ENCODE results near the gene NMT1. TPM values are rescaled to one million over a fixed set of nuclear protein-coding genes. Genes with fewer than 3 reads are reported as not detected.
A peak's percentile ranks its signal among the peaks of the same experiment; 100 is the strongest.

NMT1 gene
- total RNA-seq, 1 donor from 2014 or later: 91.4 TPM

DNA sequence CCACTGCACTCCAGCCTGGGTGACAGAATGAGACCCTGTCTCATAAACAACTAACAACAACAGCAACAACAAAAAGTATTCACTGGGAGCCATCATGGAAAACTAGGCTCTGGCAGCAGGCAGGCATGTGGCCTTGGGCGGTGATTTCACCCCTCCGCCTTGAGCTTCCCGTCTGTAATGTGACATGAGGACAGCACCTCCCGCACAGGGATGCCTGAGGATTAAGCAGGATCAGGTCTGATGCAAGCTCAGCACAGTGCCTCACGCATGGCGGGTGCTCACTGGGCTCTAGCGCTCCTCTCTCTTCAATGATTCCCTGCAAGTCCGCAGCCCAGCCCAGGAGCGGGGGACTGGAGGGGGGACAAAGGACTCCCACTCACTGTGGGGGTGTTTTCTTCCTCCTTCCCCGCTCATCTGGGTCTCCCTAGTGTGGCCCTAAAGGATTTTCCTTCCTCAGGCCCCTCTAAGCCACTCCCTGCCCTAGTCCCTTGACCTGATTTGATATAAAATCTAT lies 68.4 kb downstream of the NMT1 start:
- TF ChIP-seq, protein P1, sequence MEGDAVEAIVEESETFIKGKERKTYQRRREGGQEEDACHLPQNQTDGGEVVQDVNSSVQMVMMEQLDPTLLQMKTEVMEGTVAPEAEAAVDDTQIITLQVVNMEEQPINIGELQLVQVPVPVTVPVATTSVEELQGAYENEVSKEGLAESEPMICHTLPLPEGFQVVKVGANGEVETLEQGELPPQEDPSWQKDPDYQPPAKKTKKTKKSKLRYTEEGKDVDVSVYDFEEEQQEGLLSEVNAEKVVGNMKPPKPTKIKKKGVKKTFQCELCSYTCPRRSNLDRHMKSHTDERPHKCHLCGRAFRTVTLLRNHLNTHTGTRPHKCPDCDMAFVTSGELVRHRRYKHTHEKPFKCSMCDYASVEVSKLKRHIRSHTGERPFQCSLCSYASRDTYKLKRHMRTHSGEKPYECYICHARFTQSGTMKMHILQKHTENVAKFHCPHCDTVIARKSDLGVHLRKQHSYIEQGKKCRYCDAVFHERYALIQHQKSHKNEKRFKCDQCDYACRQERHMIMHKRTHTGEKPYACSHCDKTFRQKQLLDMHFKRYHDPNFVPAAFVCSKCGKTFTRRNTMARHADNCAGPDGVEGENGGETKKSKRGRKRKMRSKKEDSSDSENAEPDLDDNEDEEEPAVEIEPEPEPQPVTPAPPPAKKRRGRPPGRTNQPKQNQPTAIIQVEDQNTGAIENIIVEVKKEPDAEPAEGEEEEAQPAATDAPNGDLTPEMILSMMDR (IDR thresholded peaks at IDR 0.05): no peak
- H3K9me3 Mint-ChIP-seq (ENCODE audit: low read depth): no peaks in the 10 kb centered on the region
- no peak overlapping the region for H3K4me3 Mint-ChIP-seq (ENCODE audit: unreplicated experiment)
- H3K27me3 Mint-ChIP-seq (ENCODE audit: low read depth): no peaks in the 10 kb centered on the region
- no peak for DNase-seq (ENCODE audit: low spot score)
- H3K4me1 Mint-ChIP-seq (ENCODE audit: low read depth): peaks cover 64% of the 10 kb centered on the region
- H3K27ac Mint-ChIP-seq (ENCODE audit: unreplicated experiment): peak overlapping the region; percentile 98
- no peaks in the 10 kb centered on the region for H3K36me3 Mint-ChIP-seq (ENCODE audit: low read depth)

DNA sequence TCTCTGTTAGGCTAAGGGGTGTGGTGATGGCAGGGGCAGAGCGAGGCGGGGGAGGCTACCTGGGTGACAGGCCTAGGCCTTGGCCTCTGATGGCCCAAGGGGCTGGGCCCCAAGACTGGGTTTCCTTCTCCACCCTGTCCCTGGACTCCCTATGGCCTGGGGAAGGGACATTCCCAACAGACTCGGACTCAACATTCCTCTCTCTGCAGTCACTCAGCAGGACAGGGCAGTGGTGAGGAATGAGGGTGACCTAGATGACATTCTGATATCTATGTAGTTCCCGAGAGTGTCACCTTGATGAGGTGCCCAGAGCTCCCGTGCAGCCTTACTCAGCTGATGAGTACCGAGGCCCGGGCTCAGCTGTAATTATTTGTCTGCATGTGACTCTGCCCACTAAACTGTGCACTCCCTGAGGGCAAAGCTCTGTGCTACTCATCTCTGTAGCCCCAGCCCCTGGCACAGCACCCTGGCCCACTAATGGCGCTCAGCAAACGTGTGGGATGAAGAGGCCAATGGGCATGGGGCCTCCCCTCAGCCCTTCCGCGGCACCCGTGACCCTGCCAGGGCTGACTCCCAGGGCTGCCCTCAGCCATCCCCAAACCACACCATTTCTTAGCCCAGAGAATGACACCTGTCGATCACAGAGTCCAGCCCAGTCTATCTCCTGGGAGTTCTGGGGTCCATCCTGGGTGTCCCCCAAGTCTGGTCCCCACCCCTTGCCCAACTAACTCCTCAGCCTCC lies 69.0 kb downstream of the NMT1 start:
- Mint-ChIP-seq H3K27me3 (ENCODE audit: low read depth) (no peaks in the 10 kb centered on the region), H3K27ac (ENCODE audit: unreplicated experiment) (peak overlapping the region; percentile 98), H3K9me3 (ENCODE audit: low read depth) (no peaks in the 10 kb centered on the region), H3K36me3 (ENCODE audit: low read depth) (no peaks in the 10 kb centered on the region), H3K4me1 (ENCODE audit: low read depth) (peaks cover 62% of the 10 kb centered on the region), H3K4me3 (ENCODE audit: unreplicated experiment) (peak overlapping the region; percentile 75)
- DNase-seq (ENCODE audit: low spot score): no peak
- TF ChIP-seq, protein P1 (IDR thresholded peaks at IDR 0.05): no peak

DNA sequence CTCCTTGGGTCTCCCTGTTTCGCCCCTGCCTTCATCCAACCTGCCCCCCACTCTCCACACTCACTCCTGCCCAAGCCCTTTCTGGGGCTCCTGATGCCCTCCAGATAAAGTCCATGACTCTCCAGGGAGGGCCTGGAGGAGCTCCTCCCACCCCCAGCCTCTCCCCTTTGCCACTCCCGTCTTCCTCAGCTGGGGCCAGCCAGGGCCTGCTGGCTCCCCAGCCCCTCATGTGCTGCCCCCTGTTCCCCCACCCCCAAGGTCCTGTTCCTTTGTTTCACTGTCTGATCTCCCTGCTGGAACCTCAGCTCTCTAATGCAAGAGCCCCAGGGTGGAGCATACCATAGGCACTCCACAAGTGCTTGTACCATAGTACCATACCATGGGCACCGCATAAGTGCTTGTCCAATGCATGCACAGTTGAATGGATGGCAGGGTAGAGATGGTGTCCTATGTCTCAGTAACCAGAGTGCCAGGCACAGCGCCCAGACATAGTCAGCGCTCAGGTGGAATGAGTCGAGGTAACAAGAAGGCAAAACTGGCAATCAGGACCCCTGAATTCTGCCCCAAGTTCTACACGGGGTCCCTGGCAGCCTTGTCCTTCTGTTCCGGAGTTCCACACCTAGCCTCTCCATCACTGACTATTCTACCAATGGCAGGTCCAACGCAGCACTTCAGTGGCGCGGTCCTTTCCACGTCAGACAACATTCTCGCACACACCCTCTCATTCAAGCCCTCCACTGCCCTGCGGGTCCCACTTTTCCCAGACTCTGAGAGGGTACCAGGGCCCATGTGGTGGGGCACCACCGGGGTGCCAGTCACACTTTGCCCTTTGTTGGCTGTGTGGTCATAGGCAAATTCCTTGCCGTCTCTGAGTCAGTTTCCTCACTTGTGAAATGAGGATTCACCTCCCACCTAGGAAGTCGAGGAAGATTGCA lies 69.8 kb downstream of the NMT1 start:
- peak overlapping the region; percentile 98 for H3K27ac Mint-ChIP-seq (ENCODE audit: unreplicated experiment)
- H3K4me1 Mint-ChIP-seq (ENCODE audit: low read depth): peaks cover 64% of the 10 kb centered on the region
- H3K4me3 Mint-ChIP-seq (ENCODE audit: unreplicated experiment): peak overlapping the region; percentile 75
- H3K9me3 Mint-ChIP-seq (ENCODE audit: low read depth): no peaks in the 10 kb centered on the region
- no peak for DNase-seq (ENCODE audit: low spot score)
- no peaks in the 10 kb centered on the region for H3K27me3 Mint-ChIP-seq (ENCODE audit: low read depth)
- H3K36me3 Mint-ChIP-seq (ENCODE audit: low read depth): no peaks in the 10 kb centered on the region
- TF ChIP-seq, protein P1 (IDR thresholded peaks at IDR 0.05): no peak

DNA sequence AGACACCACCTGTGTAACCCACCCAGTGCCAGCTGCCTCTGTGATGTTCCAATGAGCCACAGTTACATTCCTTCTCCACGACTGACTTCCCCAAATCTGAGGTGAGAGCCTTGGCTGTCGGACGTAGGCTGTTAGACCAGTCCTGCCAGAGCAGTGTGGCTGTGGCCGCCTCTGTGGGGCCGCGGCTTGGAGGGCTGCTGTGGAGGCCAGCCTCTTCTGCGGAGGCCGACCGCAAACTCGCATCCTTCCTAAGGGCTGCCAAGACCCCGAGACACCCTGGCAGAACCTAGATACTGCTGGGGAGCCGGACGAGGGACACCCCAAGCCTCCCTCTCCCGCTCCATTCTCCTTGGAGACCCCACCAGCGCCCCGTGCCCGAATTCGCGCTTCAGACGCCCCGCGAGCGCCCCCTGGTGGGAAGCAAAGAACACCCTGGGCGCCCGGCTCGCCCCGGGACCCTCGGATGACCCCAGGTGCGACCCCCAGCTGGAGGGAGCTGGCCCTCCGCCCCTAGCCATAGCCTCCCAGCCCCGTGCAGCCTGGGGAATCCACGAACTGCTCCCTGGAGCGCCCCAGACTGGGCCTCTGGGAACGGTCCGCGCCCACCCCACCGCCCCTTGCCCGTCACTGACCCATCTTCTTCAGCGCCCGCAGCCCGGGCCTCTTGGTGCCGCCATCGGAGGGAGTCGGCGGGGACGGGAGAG lies 70.7 kb downstream of the NMT1 start:
- Mint-ChIP-seq H3K36me3 (ENCODE audit: low read depth) (no peaks in the 10 kb centered on the region), H3K4me3 (ENCODE audit: unreplicated experiment) (peak overlapping the region; percentile 75), H3K27me3 (ENCODE audit: low read depth) (no peaks in the 10 kb centered on the region), H3K27ac (ENCODE audit: unreplicated experiment) (peak overlapping the region; percentile 98), H3K9me3 (ENCODE audit: low read depth) (no peaks in the 10 kb centered on the region), H3K4me1 (ENCODE audit: low read depth) (peaks cover 65% of the 10 kb centered on the region)
- TF ChIP-seq, protein P1 (IDR thresholded peaks at IDR 0.05): peak; percentile 100
- DNase-seq (ENCODE audit: low spot score): no peak

DNA sequence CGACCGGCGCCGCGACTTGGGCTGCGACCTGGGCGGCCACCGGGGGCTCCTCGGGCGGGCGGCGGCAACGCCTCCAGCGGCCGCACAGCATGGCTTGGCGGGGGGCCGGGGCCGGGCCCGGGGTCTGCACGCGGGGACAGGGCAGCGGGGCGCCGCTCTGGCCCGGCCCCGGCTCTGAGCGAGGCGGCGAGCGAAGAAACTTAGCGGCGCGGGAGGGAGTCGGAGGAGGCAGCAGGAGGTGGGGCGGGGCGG lies 71.1 kb downstream of the NMT1 start, which contains the start of gene PLCD3:
Gene PLCD3 (minus strand): TSS at position 196 of the 252 bp plus-strand sequence. CDS start 105 bp downstream, at position 91.
- H3K9me3 Mint-ChIP-seq (ENCODE audit: low read depth): no peaks in the 10 kb centered on the region
- H3K4me1 Mint-ChIP-seq (ENCODE audit: low read depth): peaks cover 60% of the 10 kb centered on the region
- H3K27ac Mint-ChIP-seq (ENCODE audit: unreplicated experiment): peak within 1 kb of the TSS; percentile 98

More for the DNA sequence above, 71.1 kb downstream of the NMT1 start, which contains the start of gene PLCD3:
- DNase-seq (ENCODE audit: low spot score): no peak
- Mint-ChIP-seq H3K36me3 (ENCODE audit: low read depth) (no peaks in the 10 kb centered on the region), H3K27me3 (ENCODE audit: low read depth) (no peaks in the 10 kb centered on the region), H3K4me3 (ENCODE audit: unreplicated experiment) (peak within 1 kb of the TSS; percentile 84)
- TF ChIP-seq, protein P1 (IDR thresholded peaks at IDR 0.05): no peak
